Heart right ventricle (tissue), 16 donors: ENCODE measurements around the gene BMP4. TPM values are rescaled to one million over a fixed set of nuclear protein-coding genes. Genes with fewer than 3 reads are reported as not detected.
A peak's percentile ranks its signal among the peaks of the same experiment; 100 is the strongest.

Experiments
- ATAC-seq, 8 donors: fragments of 200-7000 bp; cut with Tn5 transposase; one replicate each; pipeline ENCODE4 v1.9.1; 2020; ENCODE audit warnings: mild to moderate bottlenecking in 8 of 8, moderate library complexity in 8 of 8, moderate number of reproducible peaks in 1 of 8
- DNase-seq, 2 donors: peaks; one replicate each; pipeline ENCODE4 v3.0.0-alpha.2; 2020
- H3K27ac ChIP-seq, 10 donors: fragments of 200-600 bp; sonication (generic) in 2 of 10; one replicate each; pipeline versions ENCODE4 v1.5.0 to v1.8.0; 2020 to 2022; ENCODE audit warnings: mild to moderate bottlenecking in 3 of 10
- H3K27me3 ChIP-seq, 7 donors: fragments of 200-600 bp; one replicate each; pipeline ENCODE4 v1.8.0; 2021 to 2022; ENCODE audit warnings: mild to moderate bottlenecking in 2 of 7
- H3K36me3 ChIP-seq, 9 donors: fragments of 200-600 bp; sonication (generic) in 1 of 9; one replicate each; pipeline versions ENCODE4 v1.5.0 to v1.8.0; 2020 to 2022; ENCODE audit warnings: mild to moderate bottlenecking in 2 of 9
- H3K4me1 ChIP-seq, 9 donors: fragments of 200-600 bp; sonication (generic) in 1 of 9; one replicate each; pipeline versions ENCODE4 v1.5.0 to v1.8.0; 2020 to 2022; ENCODE audit warnings: mild to moderate bottlenecking in 4 of 9
- H3K4me3 ChIP-seq, 10 donors: fragments of 200-600 bp; sonication (generic) in 2 of 10; one replicate each; pipeline versions ENCODE4 v1.5.0 to v1.8.0; 2020 to 2022; ENCODE audit warnings: mild to moderate bottlenecking in 7 of 10, moderate library complexity in 2 of 10
- H3K9me3 ChIP-seq, 11 donors: fragments of 200-600 bp in 10 of 11; sonication (generic) in 2 of 11; one replicate each; pipeline versions ENCODE4 v1.5.0 to v1.8.0; 2013 to 2022; ENCODE audit warnings: mild to moderate bottlenecking in 2 of 11, control low read depth in 1 of 11, moderate library complexity in 1 of 11
- CTCF ChIP-seq, 9 donors: fragments of 200-600 bp; sonication (generic) in 2 of 9; IDR thresholded peaks; one replicate each; pipeline versions ENCODE4 v1.5.0 to v1.8.0; 2021 to 2022; ENCODE audit warnings: antibody characterized with exemption in 9 of 9, mild to moderate bottlenecking in 5 of 9, moderate library complexity in 1 of 9
- WGBS, 2 donors: extraction: QIAGEN DNeasy Blood & Tissue Kit; methylation state at CpG; one replicate each; pipeline ENCODE4 v1.1.7; 2013; ENCODE audit warnings: inconsistent platforms in 1 of 2; 5-methylcytosine and 5-hydroxymethylcytosine counted together
- intact Hi-C, 10 donors: fragments of 100-400 bp; cut with DNase I; formaldehyde crosslinking; loops; one replicate each; pipeline versions ENCODE4 v1.11.1 to v1.14.2; 2022
- polyA plus RNA-seq, 2 donors: library from polyadenylated mRNA; stranded (reverse); fragments of 200-250 nt; gene quantifications; one replicate each; pipeline ENCODE4 v1.2.3, GENCODE V29; 2013
- total RNA-seq, 10 donors: library from RNA; stranded (reverse); fragmentation: NEBNext Ultra II Directional in 3 of 10; extraction: Animal tissue kit (Norgen Biotek cat#: 25700) in 3 of 10; gene quantifications; one replicate each; pipeline versions ENCODE4 v1.2.1 to v1.2.4, GENCODE V29; 2021 to 2023
- donor health status: Arrhythmogenic right ventricular cardiomyopathy.
- donor health status: ischemic (EF 13 %, LVEDD 7.1; RV severe dilation, severe dysfunction).
- donor health status: healthy with polysubstance abuse.
- donor health status: DM: no; HTN: yes; CAD: no.
- donor health status: DM: no; HTN: no; CAD: no.
- donor health status: ischemic (EF 25% LVEDD 6.9; RV normal size, moderate dysfunction).
- donor health status: ischemic (EF 25% LVEDD 5.7; RV mildly dilated, moderate dysfunction).
- donor health status: healthy.
- donor health status: DM: yes; HTN: yes; CAD: no.
- donor health status: Ischemic cardiomyopathy.
- donor health status: ischemic (EF 35%, LVEDD 5.7; RV mildly dilated, moderate dysfunction).
- donor health status: nonischemic (EF 11% LVEDD 7.7; RV severe dilation, severe dysfunction).
- donor health status: DM: yes; HTN: yes; CAD: no.
- donor health status: PGD.
- donor health status: ischemic (EF 29% LVEDD 5.4; RV normal size, mild dysfunction).
- donor health status: nonischemic (EF 23%, LVEDD 6.1; RV moderate dilation, normal function).

The BMP4 gene
- total and polyA plus RNA-seq, 12 donors, result 4.4 to 10.6 (median 5.4) TPM

- no peak overlapping the region for H3K4me3 ChIP-seq
- H3K27me3 ChIP-seq, result peaks cover 0 to 63% (median 31%) of the 10 kb centered on the region in 7 donors
- TF ChIP-seq CTCF (IDR thresholded peaks at IDR 0.05), result no peak
- WGBS, 2 donors, result 87 to 89% methylated on average over 6 of the region's 6 CpGs
- H3K9me3 ChIP-seq, result no peaks in the 10 kb centered on the region
- H3K4me1 ChIP-seq, result peaks cover 0 to 33% (median 8%) of the 10 kb centered on the region in 9 donors
- no peak overlapping the region for H3K27ac ChIP-seq
- intact Hi-C loops, result no loop called here
- H3K36me3 ChIP-seq, result peaks cover 0 to 40% (median 4%) of the 10 kb centered on the region in 9 donors
- ATAC-seq (no peak), DNase-seq (no peak)
Measured at GRCh38 chr14:53948205-53948884, 8.3 kb downstream of the BMP4 start.

- WGBS, 2 donors, result 65 to 68% methylated on average over 12 of the region's 12 CpGs
Measured at GRCh38 chr14:53947452-53948204, 9.0 kb downstream of the BMP4 start.

GRCh38 chr14:53947094-53947445, 9.6 kb downstream of the BMP4 start:
- no peak for DNase-seq
- intact Hi-C loops, result no loop called here
- peaks cover 0 to 36% (median 4%) of the 10 kb centered on the region in 9 donors for H3K36me3 ChIP-seq

More at GRCh38 chr14:53947452-53948204, 9.0 kb downstream of the BMP4 start:
- Histone ChIP-seq H3K27ac (no peak overlapping the region), H3K27me3 (peaks cover 0 to 56% (median 33%) of the 10 kb centered on the region in 7 donors), H3K4me3 (no peak overlapping the region), H3K4me1 (peaks cover 0 to 27% (median 6%) of the 10 kb centered on the region in 9 donors), H3K9me3 (no peaks in the 10 kb centered on the region), H3K36me3 (peaks cover 0 to 40% (median 4%) of the 10 kb centered on the region in 9 donors)
- DNase-seq (no peak), ATAC-seq (no peak)
- no peak for TF ChIP-seq CTCF (IDR thresholded peaks at IDR 0.05)
- intact Hi-C loops, result no loop called here

More at GRCh38 chr14:53947094-53947445, 9.6 kb downstream of the BMP4 start:
- ATAC-seq, result no peak
- WGBS, 2 donors, result 47 to 57% methylated on average over 12 of the region's 12 CpGs
- no peak for TF ChIP-seq CTCF (IDR thresholded peaks at IDR 0.05)
- peaks cover 0 to 21% (median 4%) of the 10 kb centered on the region in 9 donors for H3K4me1 ChIP-seq
- peak overlapping the region in 1 of 10 donors; percentile 21 for H3K4me3 ChIP-seq
- peaks cover 0 to 52% (median 33%) of the 10 kb centered on the region in 7 donors for H3K27me3 ChIP-seq
- no peaks in the 10 kb centered on the region for H3K9me3 ChIP-seq
- H3K27ac ChIP-seq, result no peak overlapping the region
